Astrocyte of the cerebellum (primary cell): Measurements from ENCODE around the gene ADO.

Experiments used
- DNase-seq: peaks from one replicate; pipeline ENCODE4 v3.0.0-alpha.2; 2011; ENCODE audit warnings: low read depth
- H3K4me3 ChIP-seq: 2 replicates; pipeline ENCODE4 v1.5.1; 2011; ENCODE audit warnings: mild to moderate bottlenecking, low read depth, low read length, moderate library complexity
- CTCF ChIP-seq: IDR thresholded peaks from 2 replicates; pipeline ENCODE4 v1.5.1; 2012; ENCODE audit warnings: low read length, low read depth, moderate library complexity, mild to moderate bottlenecking; ENCODE audit errors: missing control alignments
- in situ Hi-C: cut with HindIII; loops from 2 replicates; pipeline ENCODE4 v1.10.0; 2017; ENCODE audit warnings: low sequenced_read_pairs

Gene ADO

GRCh38 chr10:62847433-62847832, 42.9 kb downstream of the ADO start:
- no peak for DNase-seq
- in situ Hi-C loops = no loop called here
- H3K4me3 ChIP-seq = no peak overlapping the region
- no peak for TF ChIP-seq CTCF

- no peak for TF ChIP-seq CTCF
- in situ Hi-C loops = no loop called here
Measured at GRCh38 chr10:62850646-62851045, 46.1 kb downstream of the ADO start.

DNA sequence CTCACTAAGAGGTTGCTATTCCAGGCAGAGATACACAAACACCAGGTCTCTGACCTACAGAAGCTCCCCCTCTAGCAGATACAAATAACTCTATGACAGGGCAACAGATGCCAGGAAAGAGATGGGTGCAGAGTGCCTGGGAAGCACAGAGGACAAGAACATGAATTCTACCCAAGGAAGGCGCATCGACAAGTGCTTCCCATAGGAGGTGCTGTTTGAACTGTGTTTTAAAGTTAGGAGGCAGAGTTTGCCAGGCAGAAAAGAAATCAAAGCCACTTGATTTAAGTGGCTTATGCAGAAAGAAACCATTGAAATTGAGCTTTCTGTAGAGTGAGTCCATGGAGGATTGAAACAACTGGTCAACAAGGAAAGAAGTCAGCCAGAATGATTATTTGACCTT, 46.9 kb downstream of the ADO start:
- TF ChIP-seq CTCF = peak; percentile 13
- no peak overlapping the region for H3K4me3 ChIP-seq
- DNase-seq = no peak
- in situ Hi-C loops = no loop called here

More at GRCh38 chr10:62850646-62851045, 46.1 kb downstream of the ADO start:
- no peak overlapping the region for H3K4me3 ChIP-seq
- no peak for DNase-seq

DNA sequence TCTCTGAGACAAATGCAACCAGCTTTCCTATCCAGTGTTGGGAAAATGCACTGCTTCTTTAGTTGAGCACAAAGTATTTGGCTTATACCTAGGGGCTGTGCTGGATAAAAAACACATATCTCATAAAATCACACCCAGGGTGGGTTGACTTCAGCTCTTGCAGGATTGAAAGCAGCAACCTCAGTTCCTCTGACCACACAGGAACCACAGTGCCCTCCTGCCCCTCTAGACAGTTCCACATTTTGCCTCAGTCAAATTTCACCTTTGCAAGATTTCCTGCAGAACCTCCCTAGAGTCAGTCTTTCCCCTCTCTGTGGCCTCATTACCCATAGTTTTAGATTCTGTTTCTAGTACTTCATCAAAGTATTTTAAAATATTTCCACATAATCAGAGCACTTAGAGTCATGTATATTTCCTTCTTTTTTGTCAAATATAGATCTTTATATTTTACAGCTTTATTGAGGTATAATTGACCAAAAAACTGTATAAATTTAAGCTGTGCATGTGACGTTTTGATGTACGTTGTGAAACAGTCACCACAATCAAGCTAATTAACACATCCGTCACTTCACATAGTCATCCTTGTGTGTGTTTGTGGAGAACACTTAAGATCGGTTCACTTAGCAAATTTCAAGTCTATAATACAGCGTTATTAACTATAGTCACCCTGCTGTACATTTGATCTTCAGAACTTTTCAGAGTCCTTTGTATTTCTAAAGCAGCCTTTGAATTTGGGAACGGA, 48.6 kb downstream of the ADO start:
- DNase-seq = no peak
- in situ Hi-C loops = no loop called here
- no peak overlapping the region for H3K4me3 ChIP-seq
- TF ChIP-seq CTCF = no peak

DNA sequence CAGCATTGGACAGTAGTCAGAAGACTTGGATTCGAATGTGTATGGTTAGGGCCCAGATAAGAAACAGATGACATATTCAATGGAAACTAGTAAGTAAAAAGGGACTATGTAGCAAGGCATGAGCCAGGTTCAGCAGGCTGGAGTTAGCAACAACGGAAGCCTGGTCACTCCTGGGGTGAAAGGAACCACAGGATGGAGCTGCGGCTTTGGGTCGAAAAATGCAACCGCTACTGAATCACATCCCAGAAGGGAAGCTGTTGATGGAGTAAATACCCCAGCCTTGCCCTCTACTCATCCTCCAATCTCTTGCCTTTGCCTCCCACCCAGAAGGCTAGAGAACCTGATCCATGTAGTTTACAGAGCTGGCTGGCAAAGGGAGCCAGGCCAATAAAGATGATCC, 49.2 kb downstream of the ADO start:
- in situ Hi-C loops = no loop called here
- H3K4me3 ChIP-seq = no peak overlapping the region
- DNase-seq = no peak
- TF ChIP-seq CTCF = no peak

DNA sequence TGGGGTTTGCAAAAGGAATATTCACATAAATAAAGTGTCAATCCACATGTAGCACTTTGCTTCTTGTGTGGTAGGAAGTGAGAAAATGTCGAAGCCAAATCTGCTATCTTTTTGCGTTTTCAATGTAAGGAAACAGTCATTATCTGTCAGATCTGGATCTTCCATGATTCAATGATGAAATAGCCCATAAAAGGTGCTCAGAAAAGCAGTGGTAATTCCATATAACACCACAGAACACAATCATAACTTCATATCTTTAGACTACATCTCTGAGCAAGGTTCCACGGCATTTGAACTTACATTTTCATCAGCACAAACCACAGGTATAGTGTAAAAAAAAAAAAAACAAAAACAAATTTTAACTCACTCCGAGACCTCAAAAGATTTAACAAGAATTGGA, 51.5 kb downstream of the ADO start:
- DNase-seq = no peak
- no peak for TF ChIP-seq CTCF
- H3K4me3 ChIP-seq = no peak overlapping the region
- in situ Hi-C loops = no loop called here
